Activated CD4-positive, alpha-beta T cell treated with anti-CD3 and anti-CD28 coated beads, Interleukin-2, amount 10 ng/mL, durations not matched to agents 7 days and 5 days (primary cell): ENCODE results near the gene KRTAP5-8. TPM values are rescaled to one million over a fixed set of nuclear protein-coding genes. Genes with fewer than 3 reads are reported as not detected.

Source experiments
- CTCF ChIA-PET: fragments of 350-600 bp; sonication (Branson Sonifier 250); formaldehyde crosslinking; loops from one replicate; lab custom pipeline; 2021; ENCODE audit warnings: antibody characterized with exemption; lab: Charles Lee
- POLR2A ChIA-PET: fragments of 350-600 bp; sonication (Branson Sonifier 250); formaldehyde crosslinking; loops from one replicate; lab custom pipeline; 2021; ENCODE audit warnings: antibody characterized with exemption; lab: Charles Lee
- DNase-seq: peaks from one replicate; pipeline ENCODE4 v3.0.0-alpha.2; 2020
- H3K27ac Mint-ChIP-seq: one replicate; pipeline ENCODE4 v1.8.0; 2021; ENCODE audit warnings: mild to moderate bottlenecking, moderate library complexity, mixed read lengths
- H3K27me3 Mint-ChIP-seq: one replicate; pipeline ENCODE4 v1.8.0; 2021; ENCODE audit warnings: mixed read lengths
- H3K36me3 Mint-ChIP-seq: one replicate; pipeline ENCODE4 v1.8.0; 2021; ENCODE audit warnings: low read depth, mixed read lengths
- H3K4me1 Mint-ChIP-seq: one replicate; pipeline ENCODE4 v1.8.0; 2021; ENCODE audit warnings: mixed read lengths
- H3K4me3 Mint-ChIP-seq: one replicate; pipeline ENCODE4 v1.8.0; 2021; ENCODE audit warnings: mild to moderate bottlenecking, moderate library complexity, mixed read lengths
- H3K9me3 Mint-ChIP-seq: one replicate; pipeline ENCODE4 v1.8.0; 2021; ENCODE audit warnings: mixed read lengths
- total RNA-seq, 2 experiments: library from RNA; stranded (reverse); gene quantifications; one replicate each; pipeline ENCODE4 v1.2.3, GENCODE V29; 2021

KRTAP5-8 gene
- total RNA-seq, 2 experiments from 2014 or later, result 0.17 TPM; not detected in 1

DNA sequence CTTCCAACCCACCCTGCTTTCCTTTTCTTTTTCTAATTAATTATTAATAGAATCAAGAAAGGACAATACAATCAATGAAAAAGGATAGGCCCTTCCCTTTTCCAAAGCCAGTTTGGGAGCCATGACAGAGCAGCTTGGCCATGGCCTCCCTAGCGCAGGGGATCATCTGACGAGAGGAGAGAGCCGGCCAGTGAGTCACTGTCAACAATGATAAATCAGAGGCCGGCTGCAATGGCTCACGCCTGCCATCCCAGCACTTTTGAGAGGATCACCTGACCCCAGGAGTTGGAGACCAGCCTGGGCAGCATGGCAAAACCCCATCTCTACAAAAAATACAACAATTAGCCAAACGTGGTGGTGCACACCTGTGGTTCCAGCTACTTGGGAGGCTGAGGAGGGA is 38.3 kb upstream of the KRTAP5-8 start:
- H3K36me3 Mint-ChIP-seq, result peaks cover 57% of the 10 kb centered on the region
- no peak overlapping the region for H3K27ac Mint-ChIP-seq
- no peak for DNase-seq
- ChIA-PET POLR2A (no interaction called here), CTCF (no interaction called here)
- no peaks in the 10 kb centered on the region for H3K9me3 Mint-ChIP-seq
- H3K4me3 Mint-ChIP-seq, result no peak overlapping the region
- H3K4me1 Mint-ChIP-seq, result peaks cover 7% of the 10 kb centered on the region
- H3K27me3 Mint-ChIP-seq, result no peaks in the 10 kb centered on the region

DNA sequence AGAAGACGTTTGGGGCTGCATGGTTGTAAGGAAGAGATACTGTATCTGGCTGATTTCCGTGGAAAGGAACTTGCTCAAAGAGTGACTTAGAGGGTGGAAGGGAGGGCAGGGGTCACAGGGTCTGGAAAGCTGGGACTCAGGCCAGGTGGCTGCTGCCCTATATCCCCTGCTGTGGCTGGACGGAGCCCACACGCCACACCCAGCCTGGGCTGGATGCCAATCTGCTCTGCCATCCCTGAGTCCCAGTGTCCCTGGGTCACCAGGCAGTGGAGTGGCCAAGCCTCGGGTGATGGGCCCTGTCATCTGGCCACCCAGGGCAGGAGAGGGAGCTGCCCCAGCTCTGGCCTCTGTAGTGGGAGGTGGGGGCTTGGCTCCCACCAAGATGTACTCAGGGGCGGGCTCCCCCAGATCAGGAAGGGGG is 37.2 kb upstream of the KRTAP5-8 start:
- ChIA-PET POLR2A (no interaction called here), CTCF (interaction anchor here (0.8 kb wide), 1 partner anchor 15 kb away, joined by 3 read pairs; no protein-coding TSS in a partner anchor)
- Mint-ChIP-seq H3K4me3 (no peak overlapping the region), H3K36me3 (peaks cover 55% of the 10 kb centered on the region), H3K27ac (no peak overlapping the region), H3K9me3 (no peaks in the 10 kb centered on the region), H3K4me1 (peaks cover 7% of the 10 kb centered on the region), H3K27me3 (no peaks in the 10 kb centered on the region)
- no peak for DNase-seq

DNA sequence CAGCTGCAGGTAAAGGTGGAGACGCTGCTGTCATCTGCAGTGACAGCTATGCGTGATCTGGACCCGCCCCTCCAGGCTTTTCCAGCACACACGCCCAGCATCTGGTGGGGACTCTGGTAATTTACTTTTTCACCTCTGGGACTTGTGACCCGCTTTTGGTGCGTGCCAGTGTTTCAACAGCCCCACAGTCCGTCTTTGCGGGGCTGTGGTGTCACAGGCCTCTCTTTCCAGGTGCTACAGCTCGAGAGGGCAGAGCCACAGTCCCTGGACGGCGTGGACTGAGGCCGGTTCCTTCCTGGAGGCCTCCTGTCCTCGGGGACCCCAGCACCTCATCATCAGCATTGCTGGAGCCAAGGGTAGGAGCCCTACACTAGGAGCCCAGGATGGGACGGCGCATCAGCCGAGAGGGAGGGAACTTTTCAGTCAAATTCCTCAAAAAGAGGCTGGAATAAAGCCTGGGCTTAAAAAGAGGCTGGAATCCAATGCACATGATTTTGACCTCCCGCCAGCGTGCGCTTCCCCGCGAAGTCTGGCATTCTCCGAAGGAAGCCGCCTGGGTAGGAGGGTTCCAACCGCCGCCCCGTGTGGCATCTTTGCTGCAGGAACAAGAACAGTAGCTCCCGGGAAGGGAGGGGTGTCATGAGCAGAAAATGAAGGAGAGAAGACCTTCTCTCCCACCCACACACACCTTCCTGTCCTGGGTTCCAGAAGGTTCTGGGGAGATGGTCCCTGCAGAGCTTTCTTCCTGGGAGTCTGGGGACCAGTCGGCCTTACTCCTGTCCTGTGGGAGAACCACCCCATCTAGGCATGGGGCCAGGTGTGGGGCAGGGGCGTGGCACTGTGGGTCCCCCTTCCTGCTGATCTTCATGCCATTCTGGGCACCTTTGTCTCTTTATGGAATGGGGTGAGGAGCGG is 36.5 kb upstream of the KRTAP5-8 start:
- CTCF ChIA-PET, result interaction anchor here (0.8 kb wide), 1 partner anchor 16 kb away, joined by 3 read pairs; no protein-coding TSS in a partner anchor
- Mint-ChIP-seq H3K9me3 (no peaks in the 10 kb centered on the region), H3K36me3 (peaks cover 56% of the 10 kb centered on the region), H3K27ac (no peak overlapping the region), H3K27me3 (no peaks in the 10 kb centered on the region), H3K4me3 (no peak overlapping the region), H3K4me1 (peaks cover 7% of the 10 kb centered on the region)
- DNase-seq, result no peak
- POLR2A ChIA-PET, result no interaction called here

GRCh38 chr11:71502026-71502425 is 35.8 kb upstream of the KRTAP5-8 start:
- ChIA-PET CTCF (no interaction called here), POLR2A (no interaction called here)
- H3K9me3 Mint-ChIP-seq, result peaks cover 1% of the 10 kb centered on the region
- no peak for DNase-seq
- H3K27me3 Mint-ChIP-seq, result no peaks in the 10 kb centered on the region
- H3K36me3 Mint-ChIP-seq, result peaks cover 58% of the 10 kb centered on the region
- H3K27ac Mint-ChIP-seq, result no peak overlapping the region
- H3K4me1 Mint-ChIP-seq, result peaks cover 7% of the 10 kb centered on the region
- H3K4me3 Mint-ChIP-seq, result no peak overlapping the region

GRCh38 chr11:71502871-71503435 is 34.9 kb upstream of the KRTAP5-8 start:
- H3K9me3 Mint-ChIP-seq, result peaks cover 6% of the 10 kb centered on the region
- peaks cover 7% of the 10 kb centered on the region for H3K4me1 Mint-ChIP-seq
- POLR2A ChIA-PET, result no interaction called here
- CTCF ChIA-PET, result no interaction called here
- H3K36me3 Mint-ChIP-seq, result peaks cover 53% of the 10 kb centered on the region
- H3K4me3 Mint-ChIP-seq, result no peak overlapping the region
- no peaks in the 10 kb centered on the region for H3K27me3 Mint-ChIP-seq
- DNase-seq, result no peak
- no peak overlapping the region for H3K27ac Mint-ChIP-seq

- Mint-ChIP-seq H3K4me1 (no peaks in the 10 kb centered on the region), H3K27ac (no peak overlapping the region), H3K27me3 (no peaks in the 10 kb centered on the region), H3K9me3 (peaks cover 12% of the 10 kb centered on the region), H3K4me3 (no peak overlapping the region), H3K36me3 (peaks cover 40% of the 10 kb centered on the region)
- POLR2A ChIA-PET, result no interaction called here
- no peak for DNase-seq
- CTCF ChIA-PET, result interaction anchor here (0.7 kb wide), 1 partner anchor 51 kb away, joined by 3 read pairs; the partner anchor contains the start of gene NADSYN1
These were observed 33.3 kb upstream of the KRTAP5-8 start for GRCh38 chr11:71504531-71504930.

DNA sequence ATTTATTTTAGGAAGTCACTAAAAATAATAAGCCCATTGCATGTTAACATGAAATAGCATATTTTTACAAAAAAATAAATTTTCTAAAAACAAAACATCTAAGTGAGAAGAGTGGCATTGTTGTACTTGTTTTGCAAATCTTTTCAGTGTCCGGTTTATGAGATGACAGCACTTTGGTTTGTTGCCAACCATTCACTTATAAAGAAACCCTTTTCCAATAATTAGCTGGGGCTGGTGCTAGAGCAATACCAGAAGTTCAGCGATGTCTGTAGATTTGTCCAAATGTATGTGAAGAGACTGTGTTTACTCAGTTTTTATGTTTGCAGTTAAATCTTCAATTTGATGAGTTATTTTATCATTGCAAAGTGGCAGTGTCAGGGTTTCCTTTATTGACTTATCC is 32.8 kb upstream of the KRTAP5-8 start:
- H3K9me3 Mint-ChIP-seq, result peaks cover 16% of the 10 kb centered on the region
- no peaks in the 10 kb centered on the region for H3K4me1 Mint-ChIP-seq
- ChIA-PET CTCF (no interaction called here), POLR2A (no interaction called here)
- peaks cover 36% of the 10 kb centered on the region for H3K36me3 Mint-ChIP-seq
- DNase-seq, result no peak
- H3K27me3 Mint-ChIP-seq, result no peaks in the 10 kb centered on the region
- H3K27ac Mint-ChIP-seq, result no peak overlapping the region
- no peak overlapping the region for H3K4me3 Mint-ChIP-seq

DNA sequence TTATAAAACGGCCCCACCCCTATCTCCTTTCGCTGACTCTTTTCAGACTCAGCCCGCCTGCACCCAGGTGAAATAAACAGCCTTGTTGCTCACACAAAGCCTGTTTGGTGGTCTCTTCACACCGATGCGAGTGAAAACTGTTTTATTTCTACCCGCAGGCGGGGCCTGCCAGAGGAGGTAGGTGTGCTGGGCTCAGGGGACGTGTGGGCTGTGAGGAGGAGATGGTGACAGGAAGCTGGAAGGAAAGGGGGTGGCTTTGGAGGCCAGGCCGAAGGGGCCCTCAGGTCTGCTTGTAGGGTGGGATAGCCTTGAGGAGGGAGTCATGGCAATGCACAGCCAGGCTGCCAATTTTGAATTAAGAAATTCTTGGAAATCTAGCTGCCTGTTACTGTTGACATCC is 32.0 kb upstream of the KRTAP5-8 start:
- POLR2A ChIA-PET, result no interaction called here
- H3K36me3 Mint-ChIP-seq, result peaks cover 29% of the 10 kb centered on the region

GRCh38 chr11:71507102-71507501 is 30.7 kb upstream of the KRTAP5-8 start:
- CTCF ChIA-PET, result interaction anchor here (0.6 to 2.1 kb wide), 2 partner anchors 15 to 332 kb away, joined by 3 to 5 read pairs; no protein-coding TSS in a partner anchor
- no peak overlapping the region for H3K4me3 Mint-ChIP-seq

More for the DNA sequence above, 32.0 kb upstream of the KRTAP5-8 start:
- no peak overlapping the region for H3K27ac Mint-ChIP-seq
- H3K4me1 Mint-ChIP-seq, result no peaks in the 10 kb centered on the region
- CTCF ChIA-PET, result interaction anchor here (2.1 kb wide), 1 partner anchor 13 kb away, joined by 5 read pairs; no protein-coding TSS in a partner anchor
- peaks cover 17% of the 10 kb centered on the region for H3K9me3 Mint-ChIP-seq
- no peak overlapping the region for H3K4me3 Mint-ChIP-seq
- H3K27me3 Mint-ChIP-seq, result no peaks in the 10 kb centered on the region
- no peak for DNase-seq

DNA sequence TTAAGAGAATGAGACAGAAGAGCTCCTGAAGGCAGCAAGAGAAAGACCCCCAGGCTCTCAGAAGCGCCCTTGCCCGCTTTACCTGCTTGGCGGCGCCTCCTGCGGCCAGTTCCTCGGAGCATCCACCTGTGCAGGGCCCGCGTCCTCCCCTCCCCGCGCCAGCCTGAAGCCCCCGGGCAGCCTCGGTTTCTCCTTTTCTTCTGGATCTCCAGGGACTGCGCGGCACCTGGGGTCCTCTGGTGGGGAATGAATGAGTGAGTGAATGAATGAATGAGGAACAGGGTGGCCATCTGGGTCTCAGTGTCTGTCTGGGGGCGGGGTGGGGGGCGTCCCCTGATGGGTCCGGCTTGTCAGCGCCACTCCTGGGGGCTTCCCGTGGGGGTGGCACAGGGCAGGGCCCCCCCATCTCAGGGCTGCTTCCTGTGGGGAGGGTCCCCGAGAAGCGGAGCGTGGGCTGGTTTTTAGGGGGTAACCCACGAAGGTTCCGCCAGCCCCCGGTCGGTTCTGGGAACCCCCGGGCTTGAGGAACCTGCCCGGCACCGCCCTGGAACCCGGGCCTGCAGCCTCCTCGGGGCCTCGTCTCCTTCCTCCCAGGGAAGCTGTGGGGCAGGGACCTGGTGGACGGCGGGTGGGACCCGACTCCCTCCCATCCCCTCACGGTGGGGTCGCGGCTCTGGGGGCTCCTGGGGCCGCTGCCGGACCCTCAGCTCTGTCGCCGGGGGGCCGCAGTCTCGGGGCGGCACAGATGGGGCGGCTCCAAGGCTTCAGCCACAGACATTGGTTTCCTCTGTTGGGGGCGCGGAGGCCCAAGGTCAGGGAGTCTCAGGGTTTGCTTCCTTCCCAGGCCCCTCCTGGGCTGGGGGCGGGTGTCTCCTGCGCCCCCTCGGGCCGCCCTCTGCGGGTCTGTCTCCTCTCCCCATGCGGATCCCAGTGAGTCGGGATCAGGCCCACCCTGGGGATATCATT is 19.0 kb upstream of the KRTAP5-8 start:
- Mint-ChIP-seq H3K27me3 (no peaks in the 10 kb centered on the region), H3K27ac (no peak overlapping the region), H3K4me3 (no peak overlapping the region), H3K9me3 (peaks cover 6% of the 10 kb centered on the region), H3K36me3 (no peaks in the 10 kb centered on the region), H3K4me1 (no peaks in the 10 kb centered on the region)
- POLR2A ChIA-PET, result no interaction called here
- no peak for DNase-seq
- CTCF ChIA-PET, result no interaction called here

More at GRCh38 chr11:71507102-71507501, 30.7 kb upstream of the KRTAP5-8 start:
- H3K9me3 Mint-ChIP-seq, result peaks cover 17% of the 10 kb centered on the region
- POLR2A ChIA-PET, result no interaction called here
- no peak for DNase-seq
- no peaks in the 10 kb centered on the region for H3K27me3 Mint-ChIP-seq
- no peak overlapping the region for H3K27ac Mint-ChIP-seq
- no peaks in the 10 kb centered on the region for H3K4me1 Mint-ChIP-seq
- H3K36me3 Mint-ChIP-seq, result peaks cover 26% of the 10 kb centered on the region

GRCh38 chr11:71519546-71519945 is 18.3 kb upstream of the KRTAP5-8 start:
- Mint-ChIP-seq H3K36me3 (no peaks in the 10 kb centered on the region), H3K4me1 (no peaks in the 10 kb centered on the region), H3K27me3 (no peaks in the 10 kb centered on the region), H3K9me3 (peaks cover 6% of the 10 kb centered on the region), H3K4me3 (no peak overlapping the region), H3K27ac (no peak overlapping the region)
- CTCF ChIA-PET, result no interaction called here
- POLR2A ChIA-PET, result no interaction called here
- DNase-seq, result no peak

DNA sequence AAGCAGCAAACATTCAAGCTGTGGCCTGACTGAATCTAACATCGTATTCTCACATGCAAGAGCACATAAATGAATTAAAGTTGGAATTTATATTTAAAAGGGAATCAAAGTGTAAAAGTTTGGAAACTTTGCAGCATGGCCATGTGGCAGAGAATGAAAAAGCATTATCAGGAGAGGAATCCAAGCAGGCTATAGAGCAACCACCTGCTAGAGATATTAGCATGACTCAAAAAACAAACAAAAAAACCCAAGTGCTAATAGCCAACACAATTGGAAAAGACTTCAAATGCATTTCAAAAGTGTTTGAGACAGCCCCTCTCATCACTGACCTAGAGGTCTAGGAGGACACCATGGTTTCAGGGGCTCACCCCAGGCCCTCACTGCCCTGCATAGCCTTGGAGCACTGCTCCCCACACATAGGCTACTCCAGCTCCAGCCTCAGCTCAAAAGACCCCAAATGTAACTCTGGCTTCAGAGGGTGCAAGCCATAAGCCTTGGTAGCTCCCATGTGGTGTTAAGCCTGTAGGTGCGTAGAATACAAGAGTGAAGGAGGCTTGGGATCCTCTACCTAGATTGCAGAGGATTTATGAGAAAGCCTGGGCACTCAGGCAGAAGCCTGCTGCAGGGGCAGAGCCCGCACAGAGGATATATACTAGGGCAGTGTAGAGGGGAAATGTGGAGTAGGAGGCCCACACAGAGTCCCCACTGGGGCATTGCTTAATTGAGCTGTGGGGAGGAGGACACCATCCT is 12.5 kb upstream of the KRTAP5-8 start:
- no peak for DNase-seq
- Mint-ChIP-seq H3K27me3 (peaks cover 2% of the 10 kb centered on the region), H3K27ac (no peak overlapping the region), H3K4me1 (no peaks in the 10 kb centered on the region), H3K36me3 (no peaks in the 10 kb centered on the region), H3K4me3 (no peak overlapping the region), H3K9me3 (no peaks in the 10 kb centered on the region)
- POLR2A ChIA-PET, result no interaction called here
- CTCF ChIA-PET, result no interaction called here
